GM18508 (cell line): ENCODE data around the gene CCDC167.

Experiments
- ATAC-seq: cut with Tn5 transposase; IDR thresholded peaks from one replicate; pipeline ENCODE4 v1.9.1; 2021; ENCODE audit warnings: moderate number of reproducible peaks; ENCODE audit not compliant: insufficient read depth, unreplicated experiment

Gene CCDC167

DNA sequence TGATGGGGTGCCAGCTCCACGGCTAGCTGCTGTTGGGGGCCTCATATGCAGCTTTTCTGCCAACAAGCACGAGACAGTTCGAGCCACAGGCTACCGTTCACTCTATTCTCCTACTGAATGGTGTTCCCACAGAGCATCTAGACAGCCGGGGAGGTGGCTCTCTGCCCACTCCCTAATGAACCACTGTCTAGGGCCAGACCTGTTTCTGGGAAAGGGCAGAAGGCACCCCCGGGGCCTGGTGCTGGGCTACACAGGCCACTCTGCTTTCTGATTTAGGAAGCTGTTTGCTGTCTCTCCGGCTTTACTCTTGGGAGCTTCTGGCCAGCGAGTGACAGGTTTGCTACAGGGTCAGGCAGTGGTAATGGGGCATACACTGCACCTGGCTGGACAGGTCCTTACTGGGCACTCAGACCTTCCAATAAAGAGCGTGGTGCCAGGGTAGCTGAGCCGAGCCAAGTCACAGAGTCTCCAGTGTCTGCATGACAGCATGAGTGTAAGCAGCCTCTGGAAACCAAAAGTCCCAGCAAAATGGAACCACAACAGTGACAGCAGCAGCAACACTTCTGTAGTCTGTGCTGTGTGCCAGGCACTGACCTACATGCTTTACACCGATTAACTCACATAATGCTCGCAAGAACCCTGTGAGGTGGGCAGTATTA lies 8.4 kb downstream of the CCDC167 start:
- ATAC-seq: no peak

DNA sequence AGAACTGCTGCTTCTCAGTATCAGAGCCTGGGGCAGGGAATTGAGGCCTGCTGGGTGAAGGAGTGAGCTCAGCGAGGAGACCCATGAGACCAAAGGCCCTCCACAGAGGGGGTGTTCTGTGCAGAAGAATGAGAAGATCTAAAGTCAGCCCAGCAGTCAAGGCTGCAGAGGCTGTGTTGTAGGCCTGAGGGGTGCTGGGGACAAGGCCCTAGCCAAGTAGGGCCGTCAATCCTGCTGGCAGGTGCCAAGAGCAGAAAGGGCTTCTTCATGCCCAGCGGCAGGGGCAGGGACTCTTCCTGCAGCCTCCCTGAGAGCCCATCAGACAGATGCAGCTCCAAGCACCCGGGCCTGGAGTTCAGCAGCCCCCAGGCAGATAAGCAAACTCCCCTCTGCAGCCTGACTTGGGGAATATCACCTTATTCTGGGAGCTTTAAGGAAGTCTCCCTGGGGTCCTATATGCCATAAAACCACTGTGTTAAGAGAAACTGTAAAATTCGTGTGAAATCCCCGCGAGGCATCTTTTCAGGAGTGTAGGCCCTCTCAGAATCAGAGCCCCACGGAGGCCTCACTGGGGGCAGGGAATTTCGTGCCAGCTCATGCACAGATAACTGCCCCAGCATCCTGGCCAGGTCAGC lies 9.0 kb downstream of the CCDC167 start:
- ATAC-seq: no peak

DNA sequence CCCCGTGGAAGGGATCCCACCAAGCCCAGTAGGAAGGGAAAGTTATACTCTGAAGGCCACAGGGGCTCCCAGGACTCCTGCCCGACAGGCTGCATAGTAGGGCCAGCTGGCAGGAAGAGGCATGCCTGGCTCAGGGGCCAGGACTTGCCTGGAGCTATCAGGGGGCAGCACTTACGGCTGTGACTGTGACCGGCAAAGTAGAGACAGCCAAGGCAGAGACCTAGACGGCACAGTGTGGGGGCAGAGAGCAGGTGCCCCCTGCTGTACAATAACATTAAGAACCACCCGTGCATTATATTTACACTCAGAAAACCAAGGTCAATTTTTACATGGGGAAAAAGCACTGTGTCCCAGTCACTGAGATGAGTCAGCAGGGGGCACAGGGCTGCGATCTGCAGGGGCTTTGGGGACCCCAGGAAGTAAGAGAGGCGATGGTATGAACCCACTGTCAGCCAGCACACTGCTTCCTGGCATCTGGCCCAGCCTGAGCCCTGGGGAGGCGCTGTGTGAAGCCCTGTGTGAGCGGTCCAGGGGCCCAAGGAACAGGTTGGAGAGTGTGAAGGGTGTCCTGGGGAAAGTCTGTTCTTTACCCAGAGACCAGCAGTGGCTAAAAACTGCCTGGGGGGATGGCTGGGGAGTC lies 9.9 kb downstream of the CCDC167 start:
- no peak for ATAC-seq

DNA sequence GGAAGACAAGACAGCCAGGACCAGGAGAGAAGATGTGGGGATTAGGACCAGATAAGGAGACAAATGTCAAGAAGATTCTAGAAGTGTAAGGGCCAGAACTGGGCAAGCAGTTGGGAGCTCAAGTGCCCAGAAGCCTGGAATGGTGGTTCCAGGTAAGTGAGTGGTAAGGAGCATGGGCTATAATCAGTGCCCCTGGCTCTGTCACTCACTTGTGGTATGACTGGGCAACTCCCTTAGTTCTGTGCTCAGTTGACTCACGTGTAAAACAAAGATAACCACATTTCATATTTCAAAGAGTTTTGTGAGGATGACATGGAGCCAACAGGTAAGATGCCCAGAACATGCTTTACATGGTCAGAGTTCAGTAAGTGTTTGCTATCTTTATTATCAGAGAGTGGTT lies 11.2 kb downstream of the CCDC167 start:
- no peak for ATAC-seq

DNA sequence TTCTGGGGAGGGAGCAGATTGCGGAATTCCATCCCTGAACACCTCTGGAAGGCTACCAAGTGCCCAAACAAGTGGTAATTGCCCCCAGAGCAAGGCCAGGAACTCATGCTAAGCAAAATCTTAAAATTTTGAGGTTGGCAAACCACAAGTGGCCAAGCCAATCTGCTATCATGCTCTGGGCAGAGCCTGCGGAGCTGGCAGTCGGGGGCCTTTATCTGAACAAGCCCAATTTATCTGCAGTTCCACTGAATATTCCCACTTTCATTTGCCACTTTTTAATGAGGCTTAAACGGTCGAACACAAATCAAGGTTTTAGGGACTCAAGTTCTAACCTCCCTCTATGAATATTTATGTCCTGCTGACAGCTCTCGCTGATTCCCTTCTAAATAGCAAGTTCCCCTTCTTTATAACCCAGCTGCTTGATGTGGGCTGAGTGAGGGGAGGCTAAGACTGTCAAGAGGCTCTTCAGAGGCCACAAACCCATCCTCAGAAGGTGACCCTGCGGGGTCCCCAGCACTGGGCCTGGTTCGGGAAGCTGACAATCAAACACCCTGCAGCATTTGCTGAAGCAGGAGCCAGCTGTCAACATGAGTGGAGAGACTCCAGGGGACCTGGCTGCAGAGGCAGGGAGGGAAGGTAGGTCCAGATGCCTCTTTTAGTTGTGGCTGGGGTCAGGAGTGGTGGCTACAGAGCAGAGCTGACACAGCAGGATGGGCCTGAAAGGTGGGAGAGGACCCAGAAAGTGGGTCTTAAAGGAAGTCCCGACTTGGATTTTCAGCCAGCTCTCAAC lies 11.9 kb downstream of the CCDC167 start:
- no peak for ATAC-seq

DNA sequence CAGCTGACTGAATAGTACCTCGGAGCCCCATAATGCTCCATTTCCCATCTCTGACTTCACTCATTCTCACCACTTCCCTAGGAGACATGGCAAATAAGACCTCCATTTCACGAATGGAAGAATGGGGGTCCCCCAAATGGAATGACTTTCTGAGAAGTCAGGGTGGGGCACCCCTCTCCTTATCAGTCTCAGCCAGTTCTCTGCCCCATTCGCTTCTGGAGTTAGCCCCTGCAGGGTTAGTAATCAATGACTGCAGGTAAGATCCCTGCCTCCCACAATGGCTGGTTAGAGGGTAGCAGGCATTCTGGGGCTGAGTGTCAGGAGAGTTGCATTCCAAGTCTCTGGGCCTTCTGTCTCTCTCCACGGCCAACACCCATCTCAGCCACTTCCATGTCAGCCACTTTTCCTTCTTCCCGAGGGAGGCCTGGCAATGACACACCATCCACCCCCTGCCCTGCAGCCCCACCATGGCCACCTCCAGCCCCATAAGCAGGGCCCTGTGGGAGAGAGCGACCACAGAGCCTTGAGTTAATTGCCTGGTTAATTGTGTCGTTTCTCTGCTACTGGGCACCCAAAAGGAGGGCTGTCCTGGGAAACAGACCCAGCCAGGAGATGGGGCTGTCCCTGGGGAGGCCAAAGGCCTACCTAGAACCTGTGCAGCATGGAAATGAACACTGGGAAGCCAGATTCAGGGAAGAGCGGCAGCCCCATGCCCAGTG lies 13.4 kb downstream of the CCDC167 start:
- no peak for ATAC-seq

DNA sequence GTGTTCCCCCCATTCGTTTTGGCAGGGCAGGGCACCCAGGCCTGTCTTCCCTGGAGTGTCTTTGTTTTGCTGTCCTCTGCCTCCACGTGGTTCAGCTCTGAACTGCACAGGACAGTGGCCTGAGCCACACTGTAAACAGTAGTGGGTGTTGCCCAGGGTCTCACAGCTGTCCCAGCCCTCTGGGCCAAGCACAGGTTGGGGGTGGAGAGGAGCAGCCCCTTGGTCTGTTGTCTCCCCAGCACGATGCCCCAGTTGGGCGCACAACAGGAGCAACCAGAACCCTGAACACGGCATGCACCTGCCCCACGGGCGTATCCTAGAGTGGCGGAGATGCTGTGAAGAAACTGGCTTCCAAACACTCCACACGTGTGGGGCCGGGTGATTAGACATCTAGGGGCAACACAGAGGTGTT lies 14.4 kb downstream of the CCDC167 start:
- ATAC-seq: no peak

DNA sequence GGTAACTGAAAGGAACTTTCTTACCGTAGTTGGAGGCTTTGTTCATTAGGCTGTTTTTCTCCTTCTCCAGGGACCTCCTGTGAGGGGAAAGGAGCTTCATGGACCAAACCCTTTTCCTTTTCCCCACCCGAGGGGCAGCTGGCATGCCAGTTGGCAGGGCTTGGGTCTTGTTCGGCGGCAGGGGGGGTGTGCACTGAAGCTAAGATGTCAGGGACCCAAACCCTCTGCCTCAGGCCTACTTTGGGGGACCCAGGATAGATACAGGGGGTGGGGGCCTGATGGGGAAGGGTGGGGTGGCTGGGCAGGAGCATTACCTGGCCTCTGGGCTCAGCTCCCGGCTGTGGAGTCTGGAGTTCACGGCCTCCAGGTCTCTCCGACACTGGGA lies 14.9 kb downstream of the CCDC167 start:
- no peak for ATAC-seq

DNA sequence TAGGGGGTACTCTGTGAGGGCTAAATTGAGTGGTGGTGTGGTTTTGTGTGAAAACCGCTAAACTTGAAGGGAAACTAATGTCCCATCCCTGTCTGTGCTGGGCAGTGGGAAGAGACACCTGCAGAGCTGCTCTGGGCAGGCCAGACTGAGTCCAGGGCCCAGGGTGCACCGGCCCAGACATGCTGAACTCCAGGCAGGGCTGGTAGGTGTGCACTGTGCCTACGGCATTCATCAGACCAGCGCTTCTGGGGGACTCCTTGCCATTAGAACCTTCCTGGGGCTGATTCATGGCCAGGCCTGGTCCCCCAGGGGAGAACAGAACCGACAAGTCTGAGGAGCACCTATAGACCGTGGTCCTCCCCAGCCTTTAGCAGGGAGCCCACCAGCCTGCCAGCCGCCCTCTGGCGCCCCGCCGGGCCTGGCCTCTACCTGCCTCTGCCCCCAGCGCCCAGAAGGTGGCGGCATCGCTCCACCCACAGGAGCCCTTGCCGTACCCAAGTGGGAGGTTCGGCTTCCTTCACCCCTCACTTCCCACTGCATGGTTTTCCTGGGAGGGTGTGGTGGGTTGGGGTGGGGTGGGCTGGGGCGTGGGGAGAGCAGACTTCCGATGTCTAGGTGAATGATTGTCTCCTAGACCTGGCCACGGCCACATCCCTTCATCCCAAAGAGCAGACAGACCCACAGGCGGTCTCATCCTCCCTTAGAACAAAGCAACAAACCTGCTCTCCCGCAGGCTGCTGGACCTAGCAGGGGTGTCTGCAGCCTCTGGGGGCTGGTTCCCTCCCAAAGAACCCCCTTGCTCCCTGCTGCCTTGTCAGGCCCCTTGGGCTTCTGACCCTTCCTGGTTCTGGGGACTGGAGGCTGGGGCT lies 15.5 kb downstream of the CCDC167 start:
- ATAC-seq: no peak

DNA sequence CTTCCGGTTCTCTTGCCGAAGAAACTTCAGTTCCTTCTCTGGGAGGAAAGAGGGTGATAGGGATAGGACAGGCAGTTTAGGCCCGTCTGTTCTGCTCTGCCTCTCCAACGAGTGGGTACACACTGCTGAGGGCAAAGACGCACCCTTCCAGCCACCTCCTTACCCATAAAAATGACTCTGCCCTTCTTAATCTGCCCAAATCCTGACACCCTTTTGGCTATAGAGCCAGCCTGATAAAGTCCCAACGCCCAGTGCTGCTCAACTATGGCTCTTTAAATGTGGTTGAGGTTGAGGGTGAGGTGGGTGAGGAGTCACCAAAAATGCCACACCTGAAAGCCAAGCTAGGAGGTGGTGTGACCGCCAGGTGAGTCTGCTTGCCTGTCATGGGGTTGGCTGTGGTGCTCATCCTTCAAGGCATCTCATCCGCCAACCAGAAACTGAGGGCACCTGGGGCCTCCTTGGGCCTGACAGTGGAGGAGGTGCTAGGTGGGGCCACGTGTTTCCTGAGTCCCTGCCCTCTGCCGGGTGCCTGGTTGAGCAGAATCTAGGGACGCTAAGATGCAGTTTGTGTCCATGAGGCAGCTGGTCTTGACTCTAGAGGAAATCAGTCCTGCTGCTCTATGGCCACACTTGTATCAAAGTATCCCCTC lies 16.3 kb downstream of the CCDC167 start:
- ATAC-seq: no peak

DNA sequence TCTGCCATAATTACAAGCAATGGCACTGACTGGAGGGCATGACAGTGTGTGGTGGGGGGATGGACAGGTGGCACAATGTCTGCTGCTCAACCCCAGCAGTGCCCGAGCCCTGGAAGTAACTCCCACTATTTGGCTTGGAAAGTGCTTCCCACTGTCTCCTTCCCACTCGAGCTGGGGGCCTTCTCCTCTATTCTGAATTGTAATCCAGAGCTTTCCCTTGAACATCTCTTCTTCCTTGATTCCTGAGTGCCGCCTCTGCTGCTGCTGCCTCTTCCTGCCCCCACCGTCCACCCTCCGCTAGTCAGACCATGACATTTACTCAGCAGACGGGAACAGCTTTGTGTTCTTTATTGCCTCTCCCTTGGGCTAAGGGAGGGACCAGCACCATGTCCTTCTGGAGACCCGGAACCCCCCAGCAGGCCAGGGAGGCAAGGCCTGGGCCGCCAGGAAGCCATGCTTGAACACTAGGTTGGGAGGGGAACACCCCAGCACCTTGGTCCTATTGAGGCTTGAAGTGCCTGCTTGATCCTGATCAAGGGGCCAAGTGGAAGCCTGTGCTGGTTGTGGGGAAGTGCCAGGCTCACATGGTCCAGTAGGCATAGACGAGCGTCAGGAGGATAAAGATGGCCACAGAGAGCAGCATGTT lies 17.0 kb downstream of the CCDC167 start:
- no peak for ATAC-seq

DNA sequence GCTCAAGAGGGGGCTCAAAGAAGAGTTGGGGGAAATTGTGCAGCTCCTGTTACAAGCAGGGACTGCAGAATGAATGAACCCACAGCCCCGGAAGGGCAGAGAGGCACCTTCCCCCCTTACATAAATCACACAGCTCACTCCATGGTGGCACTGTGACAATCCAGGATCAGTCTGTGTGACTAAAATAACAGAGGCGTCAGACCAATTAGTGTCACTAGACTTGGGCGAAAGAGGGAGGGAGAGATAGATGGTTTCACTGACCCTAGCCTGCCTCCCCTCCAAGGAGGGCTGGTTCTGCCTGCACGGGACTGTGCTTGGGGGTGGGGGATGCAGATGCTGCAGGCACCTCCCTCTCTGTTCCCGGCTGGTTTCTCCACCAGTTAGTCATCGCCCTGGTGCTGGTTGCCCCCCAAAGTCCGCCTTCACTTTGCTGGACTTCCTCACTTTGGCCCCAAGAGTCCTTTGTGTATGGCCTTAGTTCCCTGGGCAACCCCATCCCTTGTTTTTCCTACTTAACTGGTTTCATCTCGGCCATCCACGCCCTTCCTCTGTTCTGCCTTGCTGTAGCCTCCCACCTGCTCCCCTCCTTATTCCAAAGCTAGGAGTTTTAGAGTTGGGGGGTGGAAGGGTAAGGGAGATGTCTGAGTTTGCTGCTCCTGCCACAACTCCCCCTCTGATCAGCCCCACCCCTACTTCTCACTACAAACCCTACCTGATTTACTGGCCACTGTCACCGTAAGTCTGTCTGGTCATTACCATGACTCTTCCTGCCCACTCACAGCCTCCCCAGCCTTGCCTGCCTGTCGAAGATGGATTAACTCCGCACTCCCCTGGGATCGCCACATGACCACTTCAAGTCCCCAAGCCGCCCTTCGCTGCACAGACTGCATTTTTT lies 17.7 kb downstream of the CCDC167 start:
- ATAC-seq: no peak

DNA sequence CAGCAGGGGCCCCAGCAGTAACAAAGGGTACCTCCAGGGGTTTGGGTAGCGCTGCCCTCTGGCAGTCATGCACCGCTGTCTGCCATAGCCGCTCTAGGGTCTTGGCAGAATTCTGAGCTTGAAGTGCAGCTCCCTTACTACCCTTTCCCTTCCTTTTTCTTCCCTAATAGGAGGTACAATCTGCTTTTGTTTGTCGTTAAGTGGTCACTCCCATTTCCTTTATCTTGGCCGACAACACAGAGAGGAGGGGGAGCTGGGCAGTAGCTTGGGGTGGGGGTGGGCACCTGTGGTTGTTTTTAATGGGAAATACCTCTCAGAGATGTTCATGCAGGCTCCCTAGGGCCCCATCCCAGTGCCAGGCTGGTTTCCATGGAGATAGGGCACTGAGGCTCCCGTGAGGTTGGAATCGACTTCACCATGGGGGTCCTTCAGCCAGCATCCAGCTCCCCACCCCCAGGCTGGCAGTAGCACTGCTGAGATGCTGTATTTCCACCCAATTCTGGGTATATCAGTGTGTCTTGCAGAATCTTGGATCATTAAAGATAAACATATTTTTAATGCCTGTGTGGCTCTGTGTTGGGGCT lies 18.6 kb downstream of the CCDC167 start:
- no peak for ATAC-seq

DNA sequence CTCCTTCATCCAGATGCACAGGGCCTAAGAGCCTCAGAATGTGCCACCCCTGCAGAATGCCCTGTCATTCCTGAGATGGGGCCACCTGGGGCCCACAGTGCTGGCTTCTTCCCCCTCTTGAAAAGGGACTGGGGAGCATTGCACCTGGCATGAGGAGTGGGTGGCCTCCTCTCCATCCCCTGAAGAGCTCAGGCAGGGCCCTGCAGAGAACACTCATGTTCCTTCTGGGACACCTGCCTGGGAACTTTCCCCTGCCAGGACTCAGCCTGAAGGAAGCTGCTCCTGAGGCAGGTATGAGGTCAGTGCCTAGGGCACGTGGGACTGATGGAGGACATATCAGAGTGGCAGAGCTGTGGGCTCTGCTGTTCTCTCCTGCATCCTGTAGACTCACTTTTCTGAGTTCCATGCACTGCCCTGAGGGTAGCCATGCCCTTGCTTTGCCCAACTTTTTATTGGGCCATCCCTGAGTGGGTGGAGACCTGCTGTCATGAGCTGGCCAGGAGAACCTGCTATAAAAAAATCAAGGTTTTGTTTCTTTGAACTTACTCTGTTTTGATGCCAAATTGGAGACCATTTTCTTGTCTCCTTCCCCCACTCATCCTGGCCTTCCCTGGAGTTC lies 19.5 kb downstream of the CCDC167 start:
- ATAC-seq: no peak

DNA sequence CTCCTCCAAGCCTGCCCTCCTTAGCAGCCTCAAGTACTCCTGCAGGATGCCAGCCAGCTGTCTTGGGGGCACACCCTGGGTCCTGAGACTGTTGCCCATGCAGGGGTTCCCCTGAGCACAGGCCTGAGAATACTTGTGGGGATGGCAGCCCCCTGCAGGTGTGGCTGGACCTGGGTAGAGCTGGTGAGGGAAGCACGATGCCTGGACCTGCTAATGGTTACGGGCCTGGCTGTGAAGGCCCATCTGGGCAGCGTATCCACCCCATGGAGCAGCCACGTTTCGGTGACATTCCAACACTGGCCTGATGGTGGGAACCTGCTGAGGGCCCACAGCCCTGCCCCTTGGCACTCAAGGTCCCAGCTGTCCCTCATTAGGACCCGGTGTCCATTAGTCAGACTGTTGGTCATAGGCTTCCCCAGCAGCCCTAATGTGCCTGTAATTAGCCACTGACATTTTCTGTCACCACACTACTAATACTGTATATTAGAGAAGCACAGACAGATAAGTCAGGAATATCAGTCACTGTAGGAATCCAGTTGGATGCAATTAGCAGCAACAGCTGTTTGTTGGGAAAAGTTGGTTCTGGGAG lies 20.3 kb downstream of the CCDC167 start:
- ATAC-seq: no peak

DNA sequence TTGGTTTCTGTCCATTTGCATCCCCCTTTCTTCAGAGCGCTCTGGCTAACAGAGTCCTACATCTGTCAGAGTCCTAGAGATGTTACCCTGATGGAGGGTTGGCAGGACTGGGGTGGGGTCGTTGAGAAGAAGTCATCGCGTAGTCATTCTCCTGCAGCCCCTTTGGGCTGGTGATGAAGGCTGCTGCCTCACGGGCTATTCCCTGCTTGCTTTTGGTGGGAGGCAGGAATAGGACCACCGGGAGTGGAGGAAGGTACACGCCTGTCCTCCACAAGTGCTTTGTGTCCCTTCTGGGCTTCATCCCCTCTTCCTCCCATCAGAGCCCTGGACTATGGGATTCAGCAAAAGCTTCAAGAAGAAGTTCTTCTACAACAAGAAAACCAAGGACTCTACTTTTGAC lies 20.9 kb downstream of the CCDC167 start:
- no peak for ATAC-seq
